Hematopoietic multipotent progenitor cell treated with erythropoietin and hydrocortisone succinate and interleukin-3 and kit ligand, for 6 days (in vitro differentiated cells): Measurements from ENCODE around the gene LYRM9.
A peak's percentile ranks its signal among the peaks of the same experiment; 100 is the strongest.
"Not testable (repeated sequence)": the region's sequence is repeated elsewhere in the genome, so short reads cannot be mapped to it uniquely, and the experiment has no call there.

Source experiments
- DNase-seq: peaks from one replicate; pipeline ENCODE4 v3.0.0-alpha.2; 2015

LYRM9 gene

DNA sequence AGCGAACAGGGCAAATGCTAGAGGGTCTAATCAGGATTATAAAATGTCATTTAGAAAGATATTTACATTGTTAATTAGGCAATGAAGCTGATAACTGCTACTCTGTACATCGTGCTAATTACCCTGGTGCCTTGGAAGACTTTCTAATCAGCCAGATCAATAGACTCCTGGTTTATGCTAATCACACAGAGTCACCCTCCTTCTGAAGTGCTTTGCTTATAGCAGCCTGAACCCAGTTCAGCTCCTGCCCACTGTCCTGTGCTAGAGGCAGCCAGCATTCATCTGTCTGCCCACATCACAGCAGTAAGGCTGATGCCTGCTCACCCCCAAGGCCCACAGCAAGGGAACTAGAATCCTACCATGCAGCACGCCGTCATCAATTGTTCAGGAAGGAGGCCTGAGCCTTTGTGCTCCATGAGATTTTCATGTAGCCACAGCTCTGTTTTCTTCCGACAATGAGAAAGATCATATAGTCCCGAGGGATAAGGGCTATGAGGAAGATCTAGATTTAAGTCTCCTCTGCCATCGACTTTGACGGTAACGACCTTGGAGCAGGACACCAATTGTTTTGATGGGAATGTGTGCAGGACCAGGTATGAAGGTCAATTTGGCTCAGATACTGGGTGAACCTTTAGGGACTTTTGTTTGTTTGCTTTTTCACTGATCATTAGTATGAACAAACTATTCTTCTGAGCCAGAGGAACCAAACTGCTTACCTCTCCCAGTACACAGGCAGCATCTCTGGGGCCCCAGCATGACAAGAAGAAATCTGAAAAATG lies 12.5 kb upstream of the LYRM9 start:
- no peak for DNase-seq

GRCh38 chr17:27904534-27905446 lies 11.6 kb upstream of the LYRM9 start:
- no peak for DNase-seq

DNA sequence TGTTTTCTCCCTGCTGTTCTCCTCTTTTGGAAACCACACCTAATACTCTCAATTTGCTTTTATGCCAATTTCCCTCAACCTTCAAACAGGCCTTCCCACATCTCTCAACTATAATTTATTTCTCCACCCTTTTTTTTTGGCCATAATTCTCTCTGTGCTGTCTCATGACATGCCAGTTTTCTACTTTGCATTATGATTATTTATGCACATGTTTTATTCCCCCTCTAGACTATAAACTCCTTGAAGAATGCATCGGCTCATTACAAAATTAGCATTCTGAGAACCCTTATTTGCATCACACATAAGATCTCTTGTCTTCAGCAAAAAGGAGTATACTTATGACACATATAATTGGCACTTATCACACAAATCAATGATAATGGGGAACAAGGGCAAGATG lies 10.9 kb upstream of the LYRM9 start:
- no peak for DNase-seq

GRCh38 chr17:27899525-27899924 lies 6.4 kb upstream of the LYRM9 start:
- no peak for DNase-seq

DNA sequence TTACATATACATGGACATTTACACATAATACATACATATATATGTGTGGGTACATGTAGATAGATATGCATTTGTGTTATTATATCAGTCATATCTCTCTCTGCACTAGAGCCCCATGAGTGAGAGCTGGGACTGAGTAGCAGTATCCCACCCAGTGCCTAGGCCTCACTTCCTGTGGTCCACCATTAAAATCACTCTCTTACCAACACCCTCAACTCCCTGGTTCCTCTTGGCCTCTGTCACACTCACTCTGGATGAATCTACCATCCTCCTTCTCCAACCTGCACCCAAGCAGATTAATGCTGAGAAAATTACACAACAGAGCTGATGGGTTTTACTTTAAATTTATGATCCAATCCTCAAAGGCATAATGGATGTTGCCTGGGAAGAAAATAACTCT lies 4.9 kb upstream of the LYRM9 start:
- DNase-seq = no peak

GRCh38 chr17:27896701-27897100 lies 3.5 kb upstream of the LYRM9 start:
- no peak for DNase-seq

DNA sequence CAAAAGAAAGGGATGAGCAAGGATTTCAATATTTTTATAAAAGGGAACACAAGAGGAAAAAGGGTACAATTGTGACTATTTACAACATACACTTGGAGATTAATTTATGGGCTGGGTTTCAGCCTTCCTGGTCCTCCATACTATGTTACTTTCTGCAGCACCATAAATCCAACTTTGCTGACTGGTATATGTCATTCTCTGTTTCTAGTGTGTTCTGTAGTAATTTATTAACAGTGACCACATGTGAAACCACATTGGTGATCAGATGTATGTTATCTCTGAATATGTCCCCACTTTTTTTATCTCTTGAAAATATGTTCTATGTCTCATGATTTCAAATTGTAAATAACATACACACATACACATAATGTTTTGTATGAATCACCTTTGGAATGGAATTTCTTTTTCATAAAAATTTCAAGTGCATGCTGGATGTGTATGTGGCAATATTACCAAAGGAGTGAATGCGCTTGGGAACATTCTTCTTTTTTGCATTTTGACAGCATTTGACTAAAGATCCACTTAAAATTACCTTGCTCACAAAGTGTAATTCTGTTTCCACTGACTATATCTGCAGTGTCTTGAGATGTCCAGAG lies 2.9 kb upstream of the LYRM9 start:
- peak; percentile 21 for DNase-seq

- DNase-seq = no peak
Measured at GRCh38 chr17:27895123-27895895, 2.1 kb upstream of the LYRM9 start.

DNA sequence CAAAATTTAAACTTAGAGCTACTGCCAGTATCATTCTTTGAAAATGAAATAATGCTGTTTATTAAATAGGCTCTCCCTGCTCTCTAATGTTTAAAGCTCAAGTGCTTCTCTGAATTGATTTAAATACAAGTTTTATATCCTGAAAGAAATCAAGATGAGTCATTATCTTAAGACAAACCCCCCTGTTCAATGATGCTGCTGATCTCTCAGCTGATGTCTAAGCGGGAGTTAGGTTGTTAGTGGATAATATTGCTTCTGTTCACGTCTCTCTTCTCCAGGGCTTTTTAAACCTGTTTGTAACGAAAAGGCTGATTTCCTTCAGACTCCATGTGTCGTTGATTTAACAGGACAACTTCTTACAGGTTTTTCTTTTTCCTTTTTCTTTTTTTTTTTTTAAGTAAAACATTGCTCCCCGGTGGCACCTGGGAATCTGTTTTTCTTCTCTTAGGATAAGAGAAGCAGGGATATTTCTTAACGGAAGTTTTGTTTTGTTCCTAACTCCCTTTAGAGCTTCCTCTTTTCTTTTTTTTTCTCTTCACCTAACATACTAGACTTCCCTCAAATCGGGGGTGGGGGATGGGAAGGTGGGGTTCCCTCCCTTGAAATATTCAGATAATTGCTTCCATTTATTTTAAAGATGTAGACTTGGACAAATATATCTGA lies 807 bp upstream of the LYRM9 start:
- peak; percentile 31 for DNase-seq

GRCh38 chr17:27892542-27892865 lies 661 bp downstream of the LYRM9 start:
- peak; percentile 21 for DNase-seq

DNA sequence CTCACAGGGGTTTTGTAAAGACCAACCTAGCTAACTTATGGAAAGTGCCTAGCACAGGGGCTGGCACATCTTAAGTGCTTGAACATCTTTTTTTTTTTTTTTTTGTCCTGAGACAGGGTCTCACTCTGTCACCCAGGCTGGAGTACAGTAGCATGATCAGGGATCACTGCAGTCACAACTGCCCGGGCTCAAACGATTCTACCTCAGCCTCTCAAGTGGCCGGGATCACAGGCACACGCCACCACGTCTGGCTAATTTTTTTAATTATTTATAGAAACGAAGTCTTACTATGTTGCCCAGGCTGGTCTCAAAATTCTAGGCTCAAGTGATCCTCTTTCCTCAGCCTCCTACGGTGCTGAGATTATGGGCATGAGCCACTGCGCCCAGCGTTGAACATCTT lies 1.3 kb downstream of the LYRM9 start:
- no peak for DNase-seq

GRCh38 chr17:27889711-27890251 lies 3.4 kb downstream of the LYRM9 start:
- no peak for DNase-seq

- no peak for DNase-seq
Measured at GRCh38 chr17:27888945-27889344, 4.2 kb downstream of the LYRM9 start.

DNA sequence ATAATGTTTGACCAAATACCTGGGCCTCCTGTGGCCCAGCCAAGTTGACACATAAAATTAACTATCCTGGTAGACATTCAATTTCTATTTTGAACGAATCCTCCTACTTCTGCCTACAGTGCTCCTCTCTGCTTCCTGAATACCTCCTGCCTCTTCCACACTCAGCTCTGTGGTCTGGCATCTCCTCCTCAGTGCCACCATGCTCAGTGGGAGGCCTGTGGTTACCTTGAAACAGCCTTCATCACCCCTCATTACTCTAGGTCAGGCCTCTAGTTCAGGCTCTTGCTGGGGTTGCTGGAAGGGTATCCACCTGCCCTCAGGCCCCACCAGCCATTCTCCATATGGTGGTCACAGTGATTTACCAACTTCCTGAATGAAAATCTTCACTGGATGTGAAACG lies 5.1 kb downstream of the LYRM9 start:
- DNase-seq = no peak

DNA sequence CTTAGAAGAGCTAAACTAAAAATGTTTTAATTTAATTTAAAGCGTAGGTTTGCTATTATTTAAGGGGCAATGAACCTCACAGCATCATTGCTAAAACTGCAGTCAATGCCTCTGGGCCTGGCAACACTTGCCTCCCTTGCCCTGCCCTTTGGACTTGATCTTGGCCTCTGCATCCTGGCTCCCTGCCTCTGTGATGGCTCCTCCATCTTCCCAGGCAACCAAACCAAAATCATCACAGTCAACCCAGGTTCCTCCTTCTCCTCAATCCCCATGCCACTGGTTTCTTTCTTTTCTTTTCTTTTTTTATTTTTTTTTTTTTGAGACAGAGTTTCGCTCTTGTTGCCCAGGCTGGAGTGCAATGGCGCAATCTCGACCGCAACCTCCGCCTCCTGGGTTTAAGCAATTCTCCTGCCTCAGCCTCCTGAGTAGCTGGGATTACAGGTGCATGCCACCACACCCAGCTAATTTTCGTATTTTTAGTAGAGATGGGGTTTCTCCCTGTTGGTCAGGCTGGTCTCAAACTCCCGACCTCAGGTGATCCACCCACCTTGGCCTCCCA lies 6.7 kb downstream of the LYRM9 start:
- DNase-seq = not testable (repeated sequence)

- no peak for DNase-seq
Measured at GRCh38 chr17:27882162-27882840, 10.9 kb downstream of the LYRM9 start.

GRCh38 chr17:27879987-27880608 lies 13.1 kb downstream of the LYRM9 start:
- DNase-seq = peak; percentile 85

DNA sequence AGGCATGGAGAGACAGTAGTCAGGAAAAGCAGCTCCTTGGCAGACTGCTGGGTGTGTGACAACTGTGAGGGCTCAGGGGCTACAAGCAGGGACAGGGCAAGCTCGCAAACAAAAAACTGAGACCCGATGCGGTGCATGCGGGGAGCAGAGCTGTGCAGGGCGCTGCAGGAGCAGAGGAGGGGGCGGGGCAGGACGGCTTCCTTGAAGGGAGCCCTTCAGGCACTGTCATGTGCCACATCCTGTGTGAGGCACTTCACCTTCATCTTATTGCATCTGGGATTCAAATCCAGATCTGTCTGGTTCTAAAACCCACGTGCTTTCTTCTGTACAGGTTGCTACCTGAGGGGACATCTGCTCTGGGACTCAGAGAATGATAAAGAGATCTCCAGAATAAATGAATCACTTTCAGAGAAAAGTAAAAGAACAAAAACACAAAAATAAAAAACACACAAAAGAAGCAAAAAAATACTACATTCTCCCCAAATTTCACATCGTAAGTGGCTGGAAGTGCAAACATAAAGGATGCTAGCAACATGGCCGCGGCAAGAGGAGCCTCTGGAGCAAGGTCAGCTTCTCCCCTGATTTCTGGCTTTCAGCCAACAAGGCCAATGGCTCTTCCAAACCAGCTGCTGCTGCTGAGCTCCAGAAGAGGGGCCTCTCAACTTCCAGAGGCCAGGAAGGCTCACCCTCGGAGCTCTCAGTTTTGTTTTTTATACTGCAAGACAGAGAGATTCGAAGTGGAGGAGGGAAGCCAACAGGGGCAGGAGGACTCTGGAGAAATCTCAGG lies 14.2 kb downstream of the LYRM9 start:
- no peak for DNase-seq

- no peak for DNase-seq
Measured at GRCh38 chr17:27873746-27874145, 19.4 kb downstream of the LYRM9 start.

DNA sequence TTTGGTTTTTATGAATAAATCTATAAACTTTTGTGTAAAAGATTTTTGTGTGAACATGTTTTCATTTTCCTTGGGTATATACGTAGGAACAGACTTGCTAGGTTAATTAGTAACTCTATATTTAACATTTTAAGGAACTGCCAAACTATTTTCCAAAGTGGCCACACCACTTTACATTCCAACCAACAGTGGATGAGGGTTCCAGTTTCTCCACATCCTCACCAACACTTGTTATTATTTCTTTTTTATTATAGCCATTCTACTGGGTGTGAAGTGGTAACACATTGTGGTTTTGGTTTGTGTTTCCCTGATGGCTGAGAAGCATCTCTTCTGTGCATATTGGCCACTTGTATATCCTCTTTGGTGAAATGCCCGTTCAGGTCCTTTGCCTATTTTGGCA lies 20.0 kb downstream of the LYRM9 start:
- DNase-seq = no peak
